GM12875 (cell line): Measurements from ENCODE around the gene MCRIP1.

ENCODE experiments used
- H3K4me3 ChIP-seq: one replicate; pipeline ENCODE4 v1.5.1; 2011; ENCODE audit warnings: low read depth, low read length, control low read depth
- CTCF ChIP-seq: IDR thresholded peaks from 2 replicates; pipeline ENCODE4 v1.5.1; 2011; ENCODE audit warnings: low read depth, mild to moderate bottlenecking, control low read depth, inconsistent platforms, low read length, moderate library complexity, borderline replicate concordance; ENCODE audit not compliant: insufficient read depth

Gene MCRIP1

GRCh38 chr17:81794074-81794476, 39.0 kb downstream of the MCRIP1 start:
- no peak overlapping the region for H3K4me3 ChIP-seq
- TF ChIP-seq CTCF: no peak

- H3K4me3 ChIP-seq: no peak overlapping the region
- TF ChIP-seq CTCF: no peak
Observed at GRCh38 chr17:81792675-81793615, 40.1 kb downstream of the MCRIP1 start.
